Ammon's horn (tissue), 1 donor: ENCODE data around the gene MAPKBP1.
A peak's percentile ranks its signal among the peaks of the same experiment; 100 is the strongest.

Experiments
- DNase-seq: peaks from one replicate; pipeline ENCODE4 v3.0.0-alpha.2; 2016; ENCODE audit warnings: low spot score

Gene MAPKBP1

DNA sequence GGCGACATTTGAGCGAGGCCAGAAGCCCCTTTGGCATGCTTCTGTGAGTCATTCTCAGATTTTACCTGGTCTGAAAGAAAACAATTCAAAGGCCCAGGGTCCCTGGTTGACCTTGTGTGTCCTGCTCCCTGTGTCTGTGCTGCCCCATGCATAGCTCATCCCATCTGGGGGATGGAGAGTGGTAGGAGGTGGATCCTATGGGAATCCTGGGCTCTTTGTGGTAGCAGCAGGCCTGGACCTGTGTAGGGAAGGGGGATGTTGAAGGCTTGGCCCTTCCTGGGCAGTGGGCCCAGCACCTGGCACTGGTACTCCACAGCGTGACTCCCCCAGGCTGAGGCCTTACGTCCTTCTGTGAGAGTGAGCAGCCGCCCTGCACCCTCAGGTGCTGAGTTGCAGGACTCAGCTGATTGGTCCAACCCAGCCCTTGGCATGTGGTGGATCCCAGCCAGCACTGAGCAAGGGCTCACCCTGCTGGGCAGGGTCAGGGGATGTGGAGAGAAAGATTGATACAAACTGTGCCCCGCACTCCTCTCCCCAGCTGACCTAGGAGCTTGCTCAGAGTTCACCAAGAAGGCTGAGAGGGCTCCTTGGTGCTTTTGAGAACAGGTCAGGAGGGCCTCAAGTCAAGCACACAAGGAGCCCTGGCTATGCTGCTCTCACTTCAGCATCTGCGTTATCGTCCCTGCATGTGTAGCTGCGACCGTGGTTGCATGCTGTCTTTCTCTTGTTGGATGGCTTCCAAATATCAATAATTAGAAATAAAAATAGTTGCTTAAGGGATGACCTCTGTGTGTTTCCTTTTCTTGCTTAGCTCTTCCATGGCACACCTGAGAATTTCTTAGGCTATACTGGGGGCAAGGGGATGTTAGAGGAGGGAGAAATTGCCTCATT is 32.3 kb downstream of the MAPKBP1 start:
- DNase-seq = no peak

DNA sequence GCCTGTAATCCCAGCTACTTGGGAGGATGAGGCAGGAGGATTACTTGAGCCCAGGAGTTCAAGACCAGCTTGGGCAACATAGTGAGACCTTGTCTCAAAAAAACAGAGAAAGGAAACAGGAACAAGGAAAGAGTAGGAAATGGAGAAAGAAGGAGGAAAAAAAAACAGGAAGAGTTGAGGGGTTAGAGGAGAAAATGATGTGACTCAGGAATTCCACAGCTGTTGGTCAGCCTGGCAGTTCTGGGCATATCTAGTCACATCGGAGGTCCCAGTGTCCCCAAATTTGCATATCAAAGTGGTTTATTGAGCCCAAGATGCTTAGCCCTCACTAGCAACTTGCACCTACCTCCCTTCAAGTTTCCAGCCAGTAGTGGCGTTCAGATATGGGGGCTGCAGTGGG is 34.8 kb downstream of the MAPKBP1 start:
- no peak for DNase-seq

DNA sequence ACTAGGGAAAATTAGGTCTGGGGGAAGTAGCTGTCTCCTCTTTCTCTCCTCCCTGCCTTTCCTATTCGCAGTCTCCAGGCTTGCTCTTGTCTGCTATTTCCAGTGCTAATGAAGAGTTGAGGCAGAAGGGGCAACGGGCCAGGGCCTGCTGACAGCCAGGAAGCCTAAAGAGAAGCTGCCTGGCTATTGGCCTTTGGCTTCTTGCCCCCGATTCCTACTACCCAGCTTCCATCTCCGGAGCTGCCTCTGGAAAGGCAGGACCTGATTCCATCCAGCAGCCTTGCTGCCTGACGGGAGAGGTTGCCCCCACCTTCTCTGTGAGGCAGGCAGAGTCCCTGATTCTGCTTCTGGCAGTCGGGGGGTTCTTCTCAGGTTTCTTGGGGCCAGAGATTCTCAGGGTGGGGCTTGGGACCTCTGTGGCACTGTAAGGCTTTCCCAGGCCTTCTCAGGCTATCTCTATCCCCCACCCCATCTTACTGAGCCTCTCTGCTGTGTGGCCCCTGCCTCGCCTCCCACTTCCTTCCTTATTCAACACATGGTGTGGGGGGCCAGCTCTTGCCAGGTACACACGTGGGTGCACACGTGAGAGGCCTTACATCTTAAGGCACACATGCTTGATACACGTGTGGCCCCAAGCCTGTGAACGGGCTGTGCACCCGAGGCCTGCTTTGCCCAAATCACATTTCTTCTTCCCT is 35.4 kb downstream of the MAPKBP1 start:
- no peak for DNase-seq

DNA sequence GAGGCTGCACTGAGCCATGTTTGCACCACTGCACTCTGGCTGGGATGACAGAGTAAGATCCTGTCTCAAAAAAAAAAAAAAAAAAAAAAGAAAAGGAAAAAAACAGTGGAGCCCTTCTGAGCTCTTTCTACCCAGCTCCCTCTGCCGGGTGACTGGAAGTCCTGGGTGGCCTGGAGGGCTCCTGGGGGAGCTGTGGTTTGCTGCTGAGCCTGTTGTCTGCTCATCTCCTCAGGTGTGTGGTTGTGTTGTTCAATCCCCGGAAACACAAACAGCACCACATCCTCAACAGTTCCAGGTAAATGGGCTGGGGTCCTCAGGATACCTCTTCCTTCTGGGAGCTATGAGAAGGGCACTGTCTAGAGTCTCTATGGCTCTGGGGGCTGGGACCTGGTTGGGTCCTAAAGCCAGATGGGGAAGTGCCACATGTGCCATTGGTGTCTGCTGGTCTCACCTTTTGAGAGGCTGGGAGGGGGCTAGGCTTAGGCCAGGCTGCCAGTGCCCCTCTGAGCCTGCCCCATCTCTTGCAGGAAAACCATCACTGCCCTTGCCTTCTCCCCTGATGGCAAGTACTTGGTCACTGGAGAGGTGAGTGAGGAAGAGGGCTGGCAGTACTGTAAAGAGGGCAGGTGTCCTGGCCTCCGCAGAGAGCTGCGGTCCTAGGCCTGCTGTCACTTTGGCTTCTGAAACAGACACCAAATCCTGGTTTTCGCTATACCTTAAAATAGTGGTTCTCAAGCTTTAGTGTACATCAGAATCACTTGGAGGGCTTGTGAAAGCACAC is 36.6 kb downstream of the MAPKBP1 start:
- no peak for DNase-seq

DNA sequence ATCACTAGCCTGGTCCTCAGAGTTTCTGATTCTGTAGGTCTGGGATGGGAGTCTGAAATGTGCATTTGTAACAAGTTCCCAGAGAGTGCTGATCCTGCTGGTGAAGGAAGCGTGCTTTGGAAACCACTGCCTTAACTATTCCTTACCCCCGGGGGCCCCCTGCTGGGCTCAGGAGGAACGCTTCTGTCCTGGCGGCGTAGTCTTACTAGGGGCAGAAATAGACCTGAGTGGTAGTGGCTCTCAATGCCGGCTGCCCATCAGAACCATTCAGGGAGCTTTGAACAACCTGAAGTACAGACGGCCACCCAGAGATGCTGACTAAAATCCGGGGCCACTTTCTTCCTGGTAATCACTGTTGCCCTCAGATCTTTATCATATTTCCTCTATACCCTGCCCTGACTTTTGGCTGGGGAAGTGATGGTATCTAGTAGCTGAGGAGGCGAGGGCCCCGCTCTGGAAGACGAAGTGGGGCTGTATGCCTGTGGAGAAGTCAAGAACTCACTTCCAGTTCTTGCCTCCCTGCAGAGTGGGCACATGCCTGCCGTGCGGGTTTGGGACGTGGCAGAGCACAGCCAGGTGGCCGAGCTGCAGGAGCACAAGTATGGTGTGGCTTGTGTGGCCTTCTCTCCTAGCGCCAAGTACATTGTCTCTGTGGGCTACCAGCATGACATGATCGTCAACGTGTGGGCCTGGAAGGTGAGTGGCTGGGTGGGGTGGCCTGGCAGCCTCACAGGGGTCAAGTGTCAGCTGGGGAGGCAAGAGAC is 37.3 kb downstream of the MAPKBP1 start:
- peak; percentile 87 for DNase-seq

DNA sequence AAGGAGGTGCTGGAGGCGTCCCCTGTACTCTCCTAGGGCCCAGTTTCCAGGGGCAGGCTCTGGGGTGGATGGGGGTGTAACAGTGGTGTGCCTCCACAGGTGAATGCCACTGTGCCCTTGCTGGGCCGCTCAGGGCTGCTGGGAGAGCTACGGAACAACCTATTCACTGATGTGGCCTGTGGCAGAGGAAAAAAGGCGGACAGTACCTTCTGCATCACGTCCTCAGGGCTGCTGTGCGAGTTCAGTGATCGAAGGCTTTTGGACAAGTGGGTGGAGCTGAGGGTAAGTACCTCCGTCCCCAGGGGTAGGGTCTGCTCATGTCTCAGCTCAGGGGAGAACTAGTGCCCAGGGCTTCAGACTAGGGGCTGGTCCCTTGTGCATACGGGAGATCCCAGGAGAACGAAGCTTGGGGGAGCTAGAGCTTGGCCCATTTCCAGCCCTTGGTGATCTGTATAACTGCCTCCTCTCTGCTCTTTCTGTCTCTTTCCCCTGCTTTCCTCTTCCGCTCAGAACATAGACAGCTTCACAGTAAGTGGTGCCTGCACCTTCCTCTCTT is 38.6 kb downstream of the MAPKBP1 start:
- no peak for DNase-seq

DNA sequence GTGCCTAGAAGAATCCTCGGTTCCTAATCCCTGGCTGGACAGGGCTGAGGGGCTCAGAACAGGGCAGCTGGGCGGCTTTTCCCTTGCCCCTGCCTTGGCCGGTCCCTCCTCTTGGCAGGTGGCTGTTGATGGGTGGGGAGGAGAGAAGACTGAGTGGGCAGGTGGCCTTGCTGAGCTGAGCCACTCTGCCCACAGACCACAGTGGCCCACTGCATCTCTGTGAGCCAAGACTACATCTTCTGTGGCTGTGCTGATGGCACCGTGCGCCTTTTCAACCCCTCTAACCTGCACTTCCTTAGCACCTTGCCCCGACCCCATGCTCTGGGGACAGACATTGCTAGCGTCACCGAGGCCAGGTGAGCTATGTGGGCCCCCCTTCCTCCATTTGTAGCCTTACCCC is 39.1 kb downstream of the MAPKBP1 start:
- DNase-seq = no peak

DNA sequence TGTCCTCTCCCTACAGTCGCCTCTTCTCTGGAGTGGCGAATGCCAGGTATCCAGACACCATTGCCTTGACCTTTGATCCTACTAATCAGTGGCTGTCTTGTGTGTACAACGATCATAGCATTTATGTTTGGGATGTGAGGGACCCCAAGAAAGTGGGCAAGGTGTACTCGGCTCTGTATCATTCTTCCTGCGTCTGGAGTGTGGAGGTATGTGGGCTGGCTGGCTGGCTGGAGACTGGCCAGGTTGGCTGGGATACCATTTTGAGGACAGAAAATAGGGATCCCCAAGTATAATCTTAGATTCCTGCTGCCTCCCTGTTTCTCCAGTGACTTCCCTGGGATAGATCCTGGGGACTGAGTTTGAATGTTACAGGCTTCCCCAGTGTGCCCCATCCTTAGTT is 40.2 kb downstream of the MAPKBP1 start:
- no peak for DNase-seq

DNA sequence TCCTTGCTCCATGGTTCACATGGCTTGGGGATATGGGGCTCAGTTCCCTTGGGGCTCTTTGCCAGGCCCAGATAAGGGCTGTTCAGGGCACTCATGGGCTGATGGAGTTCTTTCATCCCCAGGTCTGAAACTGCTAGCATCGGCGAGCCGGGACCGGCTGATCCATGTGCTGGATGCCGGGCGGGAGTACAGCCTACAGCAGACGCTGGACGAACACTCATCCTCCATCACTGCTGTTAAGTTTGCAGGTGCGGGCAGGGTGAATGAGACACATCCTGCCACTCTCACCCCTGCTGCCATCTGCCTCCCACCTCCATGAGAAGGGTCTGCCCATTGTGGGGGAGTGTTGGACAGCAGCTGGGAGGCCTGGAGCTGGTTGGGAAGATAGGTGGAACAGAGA is 42.5 kb downstream of the MAPKBP1 start:
- no peak for DNase-seq

DNA sequence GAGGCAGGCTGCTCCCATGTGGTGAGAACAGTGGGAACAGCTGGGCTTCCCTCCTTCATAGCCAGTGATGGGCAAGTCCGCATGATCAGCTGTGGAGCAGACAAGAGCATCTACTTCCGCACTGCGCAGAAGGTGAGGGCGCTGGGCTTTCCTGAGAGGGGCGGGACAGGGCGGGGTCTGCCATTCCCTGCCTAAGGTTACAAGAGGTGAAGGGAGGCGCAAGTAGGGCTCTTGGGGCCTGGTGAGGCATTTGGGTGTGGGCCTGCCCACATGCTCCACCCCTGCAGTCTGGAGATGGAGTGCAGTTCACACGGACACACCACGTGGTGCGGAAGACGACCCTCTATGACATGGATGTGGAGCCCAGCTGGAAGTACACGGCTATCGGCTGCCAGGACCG is 43.0 kb downstream of the MAPKBP1 start:
- no peak for DNase-seq

DNA sequence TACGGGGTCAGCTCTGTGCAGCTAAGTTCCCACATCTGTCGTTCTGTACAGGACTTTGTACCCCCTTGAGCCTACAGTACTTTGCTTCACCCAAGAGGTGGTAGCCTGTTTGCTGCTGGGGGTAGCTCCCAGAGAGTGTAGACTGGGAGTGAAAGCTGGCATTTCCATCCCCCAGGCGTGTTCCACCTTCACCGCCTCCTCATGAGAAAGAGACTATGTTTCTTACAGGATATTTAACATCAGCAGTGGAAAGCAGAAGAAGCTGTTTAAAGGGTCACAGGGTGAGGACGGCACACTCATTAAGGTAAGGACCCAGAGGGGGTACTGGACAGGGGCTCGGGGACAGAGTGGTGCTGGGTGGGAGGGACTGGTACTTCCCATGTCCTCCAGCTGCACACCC is 43.5 kb downstream of the MAPKBP1 start:
- no peak for DNase-seq

DNA sequence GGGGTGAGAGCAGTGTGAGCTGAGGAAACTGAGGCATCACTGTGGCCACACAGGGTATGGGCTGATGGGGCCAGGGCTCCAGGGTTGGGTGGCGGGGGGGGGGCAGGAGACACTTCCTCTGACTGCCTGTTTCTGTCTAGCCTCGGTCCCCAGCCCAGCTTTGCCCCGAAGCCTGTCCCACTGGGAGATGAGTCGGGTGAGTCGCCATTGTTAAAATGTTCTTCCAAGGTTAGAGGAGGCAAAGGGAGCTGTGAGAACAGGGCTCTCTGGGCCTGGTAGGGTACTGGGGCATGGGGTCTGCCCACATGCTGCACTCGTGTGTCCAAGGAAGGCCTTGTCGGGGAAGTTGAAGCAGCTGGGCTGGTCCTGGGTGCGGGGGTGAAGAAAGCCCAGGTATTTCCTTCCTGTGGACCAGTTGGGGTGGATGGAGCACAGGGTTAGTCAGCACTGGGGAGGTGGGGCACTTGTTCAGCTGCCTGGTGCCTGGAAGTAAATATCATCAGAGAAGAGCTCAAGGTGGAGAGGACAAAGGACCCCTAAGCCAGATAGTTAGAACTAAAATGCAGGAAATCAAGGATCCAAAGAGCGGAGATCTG is 45.3 kb downstream of the MAPKBP1 start:
- no peak for DNase-seq

DNA sequence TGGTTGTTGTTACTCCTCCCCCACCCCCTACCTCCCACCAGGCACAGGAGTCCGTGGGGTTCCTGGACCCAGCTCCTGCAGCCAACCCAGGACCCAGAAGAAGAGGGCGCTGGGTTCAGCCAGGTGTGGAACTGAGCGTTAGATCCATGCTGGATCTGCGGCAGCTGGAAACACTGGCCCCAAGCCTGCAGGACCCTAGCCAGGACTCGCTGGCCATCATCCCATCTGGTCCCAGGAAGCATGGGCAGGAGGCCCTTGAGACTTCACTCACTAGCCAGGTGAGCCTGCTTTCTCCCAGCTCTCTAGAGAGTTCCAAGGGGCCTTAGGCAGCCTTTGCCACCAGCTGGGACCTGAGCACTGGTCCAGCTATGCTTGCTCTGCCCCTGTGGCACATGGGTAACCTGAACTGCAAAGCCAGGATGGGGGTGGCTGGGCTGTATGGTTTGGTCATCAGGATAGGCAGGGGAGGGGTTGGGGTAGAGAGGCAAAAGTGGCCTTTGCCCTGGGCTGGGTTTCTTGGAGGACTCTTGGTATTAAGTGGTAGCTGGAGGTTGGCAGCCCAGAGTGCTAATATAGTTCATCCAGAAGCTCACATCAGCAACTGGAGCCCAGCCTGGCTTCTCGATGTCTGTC is 46.6 kb downstream of the MAPKBP1 start:
- no peak for DNase-seq

DNA sequence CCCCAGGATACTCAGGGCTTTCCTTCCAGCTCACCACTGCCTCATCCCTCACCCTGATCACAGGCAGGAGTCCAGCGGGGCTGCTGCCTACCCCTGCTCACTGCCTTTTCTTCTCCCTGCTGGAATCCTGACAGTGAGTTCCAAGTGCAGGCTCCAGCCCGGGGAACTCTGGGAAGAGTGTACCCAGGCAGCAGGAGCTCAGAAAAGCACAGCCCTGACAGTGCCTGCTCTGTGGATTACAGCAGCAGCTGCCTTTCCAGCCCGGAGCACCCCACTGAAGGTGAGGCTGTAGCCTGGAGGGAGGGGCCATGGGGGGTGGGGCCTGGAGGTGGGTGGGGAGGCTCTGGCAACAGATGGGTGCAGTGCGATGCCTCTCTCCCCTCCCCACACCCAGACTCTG is 47.5 kb downstream of the MAPKBP1 start:
- peak; percentile 54 for DNase-seq

DNA sequence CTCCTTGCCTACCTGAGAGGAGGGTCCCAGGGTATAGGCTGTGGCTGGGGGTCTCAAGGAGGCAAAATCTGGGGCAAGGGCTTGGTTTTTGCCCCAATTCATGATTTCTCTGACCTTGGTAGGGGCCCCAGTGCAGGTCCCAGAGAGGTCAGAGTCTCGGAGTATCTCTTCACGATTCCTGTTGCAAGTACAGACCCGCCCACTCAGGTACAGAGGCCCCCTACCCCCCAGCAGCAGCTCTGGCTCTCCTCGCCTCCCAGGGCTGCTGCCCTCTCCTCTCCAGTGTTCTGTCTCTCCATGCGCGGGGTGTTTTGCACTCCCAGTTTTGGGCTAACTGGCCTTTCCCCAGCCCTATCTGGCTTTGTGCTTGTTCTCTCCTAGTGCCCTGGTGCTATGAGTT is 48.2 kb downstream of the MAPKBP1 start:
- no peak for DNase-seq

DNA sequence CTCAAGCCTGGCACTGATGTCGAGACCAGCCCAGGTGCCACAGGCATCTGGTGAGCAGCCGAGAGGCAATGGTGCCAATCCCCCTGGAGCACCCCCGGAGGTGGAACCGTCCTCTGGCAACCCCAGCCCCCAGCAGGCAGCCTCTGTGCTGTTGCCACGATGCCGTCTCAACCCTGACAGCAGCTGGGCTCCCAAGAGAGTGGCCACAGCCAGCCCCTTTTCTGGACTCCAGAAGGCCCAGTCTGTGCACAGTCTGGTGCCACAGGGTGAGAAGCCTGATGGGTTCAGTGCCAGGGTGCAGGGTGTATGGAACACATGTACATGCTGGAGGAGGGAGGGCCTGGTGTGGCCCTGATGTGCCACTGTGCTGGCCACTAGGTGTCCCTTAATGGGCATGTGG is 48.7 kb downstream of the MAPKBP1 start:
- no peak for DNase-seq

DNA sequence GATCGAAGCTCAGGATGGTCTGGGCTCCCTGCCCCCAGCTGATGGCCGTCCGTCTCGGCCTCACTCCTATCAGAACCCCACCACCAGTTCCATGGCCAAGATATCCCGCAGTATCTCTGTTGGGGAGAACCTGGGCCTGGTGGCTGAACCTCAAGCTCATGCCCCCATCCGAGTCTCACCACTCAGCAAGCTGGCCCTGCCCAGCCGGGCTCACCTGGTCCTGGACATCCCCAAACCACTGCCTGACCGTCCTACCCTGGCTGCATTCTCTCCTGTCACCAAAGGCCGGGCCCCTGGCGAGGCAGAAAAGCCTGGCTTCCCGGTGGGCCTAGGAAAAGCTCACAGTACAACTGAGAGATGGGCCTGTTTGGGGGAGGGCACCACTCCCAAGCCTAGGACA is 49.2 kb downstream of the MAPKBP1 start:
- no peak for DNase-seq

DNA sequence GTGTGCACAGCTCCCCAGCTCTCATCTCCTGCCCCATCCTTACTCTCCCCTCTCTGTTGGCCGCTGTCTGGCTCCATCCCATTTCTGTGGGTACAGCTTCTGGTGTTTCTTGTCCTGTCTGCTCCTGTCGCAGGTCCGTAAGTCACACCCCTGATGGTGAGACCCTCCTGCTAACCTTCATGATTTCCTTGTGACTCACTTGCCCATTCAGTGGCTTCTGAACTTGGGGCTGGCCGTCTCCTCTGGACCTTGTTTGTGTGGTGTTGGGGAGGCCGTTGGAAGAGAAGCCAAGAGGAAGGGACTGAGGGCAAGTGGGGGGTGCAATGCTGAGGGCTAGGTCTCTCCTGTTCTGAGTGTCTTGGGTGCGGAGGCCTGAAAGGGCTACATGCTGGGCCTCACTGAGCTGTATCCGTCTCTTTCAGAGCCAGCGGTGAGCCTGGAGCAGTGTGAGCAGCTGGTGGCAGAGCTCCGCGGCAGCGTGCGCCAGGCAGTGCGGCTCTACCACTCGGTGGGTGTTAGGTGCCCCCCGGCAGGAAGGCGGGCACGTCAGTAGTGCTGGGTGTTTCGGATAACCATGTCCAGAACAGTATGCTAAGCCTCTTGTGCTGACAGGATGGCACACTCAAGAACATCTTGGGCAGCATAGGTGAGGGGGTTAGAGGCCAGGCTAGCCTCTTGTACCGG is 49.9 kb downstream of the MAPKBP1 start:
- DNase-seq = no peak

DNA sequence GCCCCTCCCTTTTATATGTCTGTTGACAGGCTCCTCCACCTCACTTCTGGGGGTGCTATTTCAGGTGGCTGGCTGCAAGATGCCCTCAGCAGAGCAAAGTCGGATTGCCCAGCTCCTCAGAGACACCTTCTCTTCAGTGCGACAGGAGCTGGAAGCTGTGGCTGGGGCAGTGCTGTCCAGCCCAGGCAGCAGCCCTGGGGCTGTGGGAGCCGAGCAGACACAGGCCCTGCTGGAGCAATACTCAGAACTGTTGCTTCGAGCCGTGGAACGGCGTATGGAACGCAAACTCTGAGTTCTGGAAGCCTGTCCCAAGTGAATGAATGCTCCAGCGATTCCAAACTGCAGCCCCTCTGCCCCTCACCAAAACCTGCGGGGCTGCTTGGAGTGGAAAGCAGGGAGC is 50.9 kb downstream of the MAPKBP1 start:
- no peak for DNase-seq
